ENCODE results near the gene TIGD1.
"Not testable (repeated sequence)": the region's sequence is repeated elsewhere in the genome, so short reads cannot be mapped to it uniquely, and the experiment has no call there.

The TIGD1 gene

GRCh38 chr2:232538671-232539070 lies 11.7 kb downstream of the TIGD1 start:
- DNase-seq, result no peak

- DNase-seq, result no peak
Observed at GRCh38 chr2:232537499-232537898, 12.9 kb downstream of the TIGD1 start.

- DNase-seq, result no peak
Observed at GRCh38 chr2:232537079-232537478, 13.3 kb downstream of the TIGD1 start.

DNA sequence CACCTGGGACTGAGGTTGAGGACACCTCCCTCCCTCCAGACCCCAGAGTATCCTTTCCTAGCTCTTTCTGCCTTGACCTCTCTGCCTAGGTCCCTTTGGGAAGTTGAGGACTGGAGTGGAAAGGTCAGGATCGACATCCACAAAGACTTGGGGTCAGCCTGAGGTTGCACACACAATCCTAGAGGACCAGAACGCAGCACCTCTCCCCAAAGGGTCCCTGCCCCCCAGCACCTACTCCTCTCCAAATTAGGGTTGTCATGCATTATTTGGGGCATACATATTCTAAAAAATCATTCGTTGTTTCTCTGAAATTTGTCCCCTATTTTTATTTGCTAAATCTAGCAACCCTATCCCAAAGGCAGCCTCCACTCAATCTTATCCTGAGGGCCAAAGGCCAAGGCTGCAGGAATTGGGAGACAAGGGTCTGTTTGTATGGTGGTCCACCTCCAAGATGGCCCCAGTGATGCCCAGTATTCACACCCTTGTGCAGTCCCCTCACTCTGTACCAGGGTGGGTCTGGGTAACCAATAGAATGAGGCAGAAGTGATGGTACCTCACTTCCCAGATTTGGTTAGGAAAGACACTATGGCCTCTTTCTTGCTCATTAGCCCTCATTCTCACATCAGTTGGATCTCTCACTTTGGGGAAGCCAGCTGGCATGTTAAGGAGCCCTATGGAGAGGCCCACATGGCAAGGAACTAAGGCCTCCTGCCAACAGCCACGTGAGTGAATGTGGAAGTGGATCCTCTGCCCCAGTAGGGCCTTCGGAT lies 14.4 kb downstream of the TIGD1 start:
- DNase-seq, result no peak

GRCh38 chr2:232534940-232535651 lies 15.3 kb downstream of the TIGD1 start:
- DNase-seq, result no peak

DNA sequence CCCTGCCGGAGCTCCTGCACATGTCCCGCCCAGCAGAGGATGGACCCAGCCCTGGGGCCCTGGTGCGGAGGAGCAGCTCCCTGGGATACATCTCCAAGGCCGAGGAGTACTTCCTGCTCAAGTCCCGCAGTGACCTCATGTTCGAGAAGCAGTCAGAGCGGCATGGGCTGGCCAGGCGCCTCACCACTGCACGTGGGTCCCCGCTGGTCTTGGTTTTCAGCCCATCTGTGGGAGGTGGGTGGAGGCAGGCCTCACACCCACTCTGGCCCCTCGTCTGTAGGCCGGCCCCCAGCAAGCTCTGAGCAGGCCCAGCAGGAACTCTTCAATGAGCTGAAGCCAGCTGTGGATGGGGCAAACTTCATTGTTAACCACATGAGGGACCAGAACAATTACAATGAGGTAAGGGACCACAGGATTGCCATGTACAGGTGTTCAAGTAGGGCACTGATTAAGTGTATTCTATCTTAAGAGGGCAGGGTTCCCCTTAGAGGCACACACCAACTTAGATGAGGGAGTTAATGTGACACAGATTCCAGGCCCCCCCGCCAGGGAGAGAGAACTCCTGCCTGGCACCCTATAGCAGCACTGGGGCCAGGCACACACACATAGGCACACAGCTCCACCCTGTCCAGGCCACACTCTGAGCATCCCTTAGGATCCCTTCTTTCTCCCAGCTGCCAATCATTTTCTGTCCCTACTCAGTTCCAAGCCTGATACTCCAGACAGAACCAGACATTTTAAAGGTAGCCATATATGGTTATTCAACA lies 16.2 kb downstream of the TIGD1 start:
- no peak for DNase-seq

GRCh38 chr2:232532821-232533220 lies 17.5 kb downstream of the TIGD1 start:
- not testable (repeated sequence) for DNase-seq

DNA sequence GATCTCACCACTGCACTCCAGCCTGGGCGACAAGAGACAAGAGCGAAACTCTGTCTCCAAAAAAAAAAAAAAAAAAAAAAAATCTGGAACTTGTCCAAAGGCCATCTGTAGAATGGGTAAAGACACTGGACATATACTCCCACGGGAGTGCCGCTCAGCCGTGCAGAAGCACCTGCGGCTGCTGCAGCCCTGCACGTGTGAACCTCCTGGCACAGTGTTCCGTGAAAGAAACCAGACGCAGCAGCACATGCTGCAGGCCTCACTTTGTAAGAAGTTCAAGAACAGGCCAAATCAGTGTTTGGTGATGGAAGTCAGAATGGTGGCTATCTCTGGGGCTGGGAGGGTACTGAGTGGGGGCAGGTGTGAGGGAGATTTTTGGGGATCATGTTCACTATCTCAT lies 17.9 kb downstream of the TIGD1 start:
- no peak for DNase-seq

GRCh38 chr2:232530626-232531260 lies 19.6 kb downstream of the TIGD1 start:
- no peak for DNase-seq

- DNase-seq, result no peak
Observed at GRCh38 chr2:232529806-232530547, 20.4 kb downstream of the TIGD1 start.

- no peak for DNase-seq
Observed at GRCh38 chr2:232528746-232529460, 21.5 kb downstream of the TIGD1 start.

DNA sequence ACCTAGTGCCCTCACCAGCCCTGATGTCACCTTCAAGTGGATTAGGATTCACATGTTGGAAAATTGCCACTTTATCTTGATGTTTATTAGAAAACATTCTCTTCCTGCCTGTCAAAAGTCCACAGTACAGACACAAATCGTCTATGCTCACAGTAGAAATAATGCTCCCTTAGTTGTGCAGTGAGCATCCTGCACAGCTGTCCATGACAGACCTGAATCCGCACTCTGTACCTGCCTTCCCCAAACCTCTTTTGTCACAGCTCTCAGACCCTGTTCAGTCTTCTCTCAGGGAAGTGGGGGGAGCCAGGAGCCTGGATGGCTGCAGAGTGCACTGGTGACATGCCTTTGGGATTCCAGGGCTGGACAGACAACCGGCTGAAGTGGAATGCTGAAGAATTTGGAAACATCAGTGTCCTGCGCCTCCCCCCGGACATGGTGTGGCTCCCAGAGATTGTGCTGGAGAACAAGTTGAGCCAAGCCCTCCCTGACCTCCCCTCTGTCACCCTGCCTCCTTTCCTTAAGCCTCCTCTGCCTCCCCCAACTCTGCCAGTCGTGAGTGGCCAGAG lies 22.4 kb downstream of the TIGD1 start:
- DNase-seq, result no peak

GRCh38 chr2:232526372-232526941 lies 23.9 kb downstream of the TIGD1 start:
- no peak for DNase-seq

DNA sequence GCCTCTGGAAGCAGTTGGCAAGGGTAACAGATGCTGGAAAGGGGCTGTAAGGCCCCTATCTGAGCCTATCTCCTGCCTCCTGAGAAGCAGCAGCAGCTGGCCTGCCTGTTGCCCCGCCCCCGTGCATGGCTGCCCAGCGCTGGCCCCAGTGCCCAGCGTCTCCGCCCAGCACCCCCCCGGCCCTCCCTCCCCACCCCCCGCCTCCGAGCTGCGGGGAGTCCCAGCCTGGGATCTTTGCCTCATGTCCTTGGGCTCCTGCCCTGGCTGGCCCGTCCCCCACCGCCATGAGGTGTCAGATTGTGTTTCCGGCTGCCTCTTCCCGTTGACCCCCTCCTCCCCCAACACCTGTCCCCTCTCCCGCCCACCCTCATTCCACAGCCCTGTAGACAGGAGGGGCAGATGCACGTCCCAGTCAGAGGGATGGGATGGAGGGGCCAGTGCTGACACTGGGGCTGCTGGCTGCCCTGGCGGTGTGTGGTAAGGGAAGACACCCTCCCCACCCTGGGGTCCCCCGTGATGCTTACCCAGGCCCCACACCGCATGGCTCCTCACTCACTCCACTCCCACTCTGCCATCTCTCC lies 24.5 kb downstream of the TIGD1 start, which contains the start of gene CHRND:
Gene CHRND (plus strand): TSS at position 370 of the 581 bp plus-strand sequence. CDS start 56 bp downstream, at position 426.
- DNase-seq, result no peak

DNA sequence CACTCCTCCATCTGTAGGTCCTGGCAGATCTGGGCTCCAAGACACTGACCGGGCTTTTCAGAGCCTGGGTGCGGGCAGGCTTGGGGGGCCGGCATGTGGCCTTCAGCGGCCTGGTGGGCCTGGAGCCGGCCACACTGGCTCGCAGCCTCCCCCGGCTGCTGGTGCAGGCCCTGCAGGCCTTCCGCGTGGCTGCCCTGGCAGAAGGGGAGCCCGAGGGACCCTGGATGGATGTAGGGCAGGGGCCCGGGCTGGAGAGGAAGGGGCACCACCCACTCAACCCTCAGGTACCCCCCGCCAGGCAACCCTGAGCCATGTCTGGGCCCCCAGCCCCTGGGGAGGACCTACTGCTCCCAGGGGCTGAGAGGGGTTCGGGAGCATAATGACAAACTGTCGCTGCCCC lies 25.2 kb downstream of the TIGD1 start:
- DNase-seq, result no peak

DNA sequence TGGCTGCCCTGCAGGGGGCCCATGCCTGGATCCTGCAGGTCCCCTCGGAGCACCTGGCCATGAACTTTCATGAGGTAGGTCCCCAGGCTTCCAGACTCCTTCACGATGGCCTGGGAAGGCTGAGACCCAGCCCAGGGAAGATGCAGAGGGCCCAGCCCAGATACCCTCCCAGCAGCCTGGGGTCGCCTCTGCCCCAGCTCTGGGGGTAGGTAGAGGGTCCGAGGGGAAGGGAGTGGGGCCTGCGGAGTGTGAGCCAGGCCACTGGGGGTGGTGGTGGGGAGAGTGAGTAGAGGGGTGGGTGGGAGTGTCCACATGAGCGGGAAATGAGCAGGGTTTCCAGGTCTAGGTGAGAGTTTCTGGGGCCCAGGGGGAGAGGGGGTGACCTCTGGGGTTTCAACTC lies 25.6 kb downstream of the TIGD1 start:
- DNase-seq, result no peak

DNA sequence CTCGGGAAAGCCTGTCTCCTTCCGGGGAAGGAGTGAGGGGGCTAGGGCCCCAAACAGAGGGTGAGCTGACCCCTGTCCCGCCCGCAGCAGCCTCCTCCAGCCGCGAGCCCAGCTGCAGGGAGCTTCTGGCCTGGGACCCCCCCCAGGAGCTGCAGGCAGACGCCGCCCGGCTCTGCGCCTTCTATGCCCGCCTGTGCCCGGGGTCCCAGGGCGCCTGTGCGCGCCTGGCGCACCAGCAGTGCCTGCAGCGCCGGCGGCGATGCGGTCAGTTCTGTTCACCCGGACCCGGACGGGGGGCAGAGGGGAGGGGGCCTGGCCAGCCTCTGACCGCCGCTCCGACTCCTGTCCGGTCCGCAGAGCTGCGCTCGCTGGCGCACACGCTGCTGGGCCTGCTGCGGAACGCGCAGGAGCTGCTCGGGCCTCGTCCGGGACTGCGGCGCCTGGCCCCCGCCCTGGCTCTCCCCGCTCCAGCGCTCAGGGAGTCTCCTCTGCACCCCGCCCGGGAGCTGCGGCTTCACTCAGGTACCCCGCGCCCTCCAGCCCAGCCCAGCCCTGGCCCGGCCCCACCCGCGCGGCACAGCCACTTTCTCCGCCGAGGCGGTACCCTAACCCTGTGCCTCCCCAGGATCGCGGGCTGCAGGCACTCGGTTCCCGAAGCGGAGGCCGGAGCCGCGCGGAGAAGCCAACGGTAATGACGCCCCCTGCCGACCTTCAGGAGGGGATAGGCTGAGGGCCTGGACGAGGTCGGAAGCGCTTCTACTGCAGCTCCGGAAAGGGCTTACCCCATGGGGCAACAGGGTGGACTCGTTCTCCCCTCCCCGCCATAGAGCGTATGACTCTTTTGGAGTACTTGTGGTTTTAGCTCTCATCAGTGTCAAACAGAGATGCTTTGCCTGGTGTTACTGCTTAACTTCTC lies 26.4 kb downstream of the TIGD1 start:
- no peak for DNase-seq

DNA sequence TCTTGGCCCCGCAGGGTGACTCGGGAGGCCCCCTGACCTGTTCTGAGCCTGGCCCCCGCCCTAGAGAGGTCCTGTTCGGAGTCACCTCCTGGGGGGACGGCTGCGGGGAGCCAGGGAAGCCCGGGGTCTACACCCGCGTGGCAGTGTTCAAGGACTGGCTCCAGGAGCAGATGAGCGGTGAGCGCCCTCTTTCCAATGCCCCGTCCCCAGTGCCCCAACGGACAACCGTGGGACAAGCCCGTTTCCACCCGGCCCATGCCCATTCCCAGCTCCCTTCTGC lies 27.0 kb downstream of the TIGD1 start:
- DNase-seq, result no peak

- DNase-seq, result no peak
Observed at GRCh38 chr2:232522623-232523401, 27.5 kb downstream of the TIGD1 start.

Measured in NCI-H1048 (cell line).